ENCODE data around the gene CARD10. TPM values are rescaled to one million over a fixed set of nuclear protein-coding genes. Genes with fewer than 3 reads are reported as not detected.

Gene CARD10
- total and polyA plus RNA-seq, 2 of the 13 experiments (the other 11 are each of a cell fraction or from before 2014, with no cell fraction given), result 35.2 to 55.8 TPM

DNA sequence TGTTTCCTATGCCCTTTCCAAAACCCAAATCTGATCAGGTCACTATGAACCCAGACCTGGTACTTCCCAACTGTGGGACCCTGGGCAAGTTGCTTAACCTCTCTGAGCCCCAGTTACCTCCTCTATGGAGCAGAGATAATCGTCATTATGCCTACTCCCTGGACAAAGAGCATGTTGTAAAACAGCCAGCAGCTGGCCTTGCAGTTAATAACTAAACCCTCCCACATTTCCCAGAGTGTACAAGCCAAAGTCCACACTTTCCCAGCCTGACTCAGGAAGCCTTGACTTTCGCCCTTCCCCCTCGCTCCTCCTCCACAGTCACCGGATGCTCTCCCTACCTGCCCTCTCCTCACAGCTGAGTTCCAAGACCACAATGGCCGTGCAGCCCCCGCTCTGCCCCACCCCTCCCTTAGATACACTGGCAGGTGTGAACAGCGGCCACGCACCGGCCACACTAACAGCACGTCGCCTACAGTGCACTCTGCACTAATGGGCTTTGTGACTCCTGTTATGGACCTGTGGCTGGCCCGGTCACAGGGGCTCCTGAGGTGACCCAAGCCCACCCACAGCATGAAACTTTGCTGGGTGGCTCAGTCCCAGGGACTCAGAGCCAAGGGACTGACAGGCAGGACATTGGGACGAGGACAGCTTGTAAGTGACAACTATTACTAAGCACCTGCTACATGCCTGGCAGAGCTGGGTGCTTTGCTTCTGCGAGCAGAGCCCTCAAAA lies 17.4 kb downstream of the CARD10 start (continued):
- TF ChIP-seq, protein P1, sequence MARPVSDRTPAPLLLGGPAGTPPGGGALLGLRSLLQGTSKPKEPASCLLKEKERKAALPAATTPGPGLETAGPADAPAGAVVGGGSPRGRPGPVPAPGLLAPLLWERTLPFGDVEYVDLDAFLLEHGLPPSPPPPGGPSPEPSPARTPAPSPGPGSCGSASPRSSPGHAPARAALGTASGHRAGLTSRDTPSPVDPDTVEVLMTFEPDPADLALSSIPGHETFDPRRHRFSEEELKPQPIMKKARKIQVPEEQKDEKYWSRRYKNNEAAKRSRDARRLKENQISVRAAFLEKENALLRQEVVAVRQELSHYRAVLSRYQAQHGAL (CRISPR knock-in tag; IDR thresholded peaks at IDR 0.05; ENCODE audit: not compliant biosample characterization), result peak; percentile 33
- TF ChIP-seq, protein P2, sequence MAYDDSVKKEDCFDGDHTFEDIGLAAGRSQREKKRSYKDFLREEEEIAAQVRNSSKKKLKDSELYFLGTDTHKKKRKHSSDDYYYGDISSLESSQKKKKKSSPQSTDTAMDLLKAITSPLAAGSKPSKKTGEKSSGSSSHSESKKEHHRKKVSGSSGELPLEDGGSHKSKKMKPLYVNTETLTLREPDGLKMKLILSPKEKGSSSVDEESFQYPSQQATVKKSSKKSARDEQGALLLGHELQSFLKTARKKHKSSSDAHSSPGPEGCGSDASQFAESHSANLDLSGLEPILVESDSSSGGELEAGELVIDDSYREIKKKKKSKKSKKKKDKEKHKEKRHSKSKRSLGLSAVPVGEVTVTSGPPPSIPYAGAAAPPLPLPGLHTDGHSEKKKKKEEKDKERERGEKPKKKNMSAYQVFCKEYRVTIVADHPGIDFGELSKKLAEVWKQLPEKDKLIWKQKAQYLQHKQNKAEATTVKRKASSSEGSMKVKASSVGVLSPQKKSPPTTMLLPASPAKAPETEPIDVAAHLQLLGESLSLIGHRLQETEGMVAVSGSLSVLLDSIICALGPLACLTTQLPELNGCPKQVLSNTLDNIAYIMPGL (CRISPR knock-in tag; IDR thresholded peaks at IDR 0.05; ENCODE audit: borderline replicate concordance in 1 of 2, low read depth in 1 of 2), result peak; percentile 86 to 91
- TF ChIP-seq KLF6 (CRISPR knock-in tag; IDR thresholded peaks at IDR 0.05), result peak; percentile 38
- TF ChIP-seq, protein P3, sequence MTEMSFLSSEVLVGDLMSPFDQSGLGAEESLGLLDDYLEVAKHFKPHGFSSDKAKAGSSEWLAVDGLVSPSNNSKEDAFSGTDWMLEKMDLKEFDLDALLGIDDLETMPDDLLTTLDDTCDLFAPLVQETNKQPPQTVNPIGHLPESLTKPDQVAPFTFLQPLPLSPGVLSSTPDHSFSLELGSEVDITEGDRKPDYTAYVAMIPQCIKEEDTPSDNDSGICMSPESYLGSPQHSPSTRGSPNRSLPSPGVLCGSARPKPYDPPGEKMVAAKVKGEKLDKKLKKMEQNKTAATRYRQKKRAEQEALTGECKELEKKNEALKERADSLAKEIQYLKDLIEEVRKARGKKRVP (CRISPR knock-in tag; IDR thresholded peaks at IDR 0.05), result peak in 1 of 2 experiments; percentile 89; a peak in 2 of 4 replicates
- TF ChIP-seq SOX5 (CRISPR knock-in tag; IDR thresholded peaks at IDR 0.05; ENCODE audit: borderline replicate concordance), result peak; percentile 99
- peak; percentile 66 for TF ChIP-seq CREB1 (IDR thresholded peaks at IDR 0.05)
- no peak for TF ChIP-seq CREB1 (CRISPR knock-in tag; IDR thresholded peaks at IDR 0.05)
- TF ChIP-seq TGIF2 (CRISPR knock-in tag; IDR thresholded peaks at IDR 0.05), result peak; percentile 84
- peak; percentile 76; the same call in 1 of the 2 replicates for TF ChIP-seq SIN3A (IDR thresholded peaks at IDR 0.05; ENCODE audit: borderline replicate concordance, low read depth, low read length)
- peak; percentile 84 for TF ChIP-seq NR2F6 (IDR thresholded peaks at IDR 0.05)
- TF ChIP-seq NR2F6 (CRISPR knock-in tag; IDR thresholded peaks at IDR 0.05), result peak; percentile 94
- TF ChIP-seq, protein P4, sequence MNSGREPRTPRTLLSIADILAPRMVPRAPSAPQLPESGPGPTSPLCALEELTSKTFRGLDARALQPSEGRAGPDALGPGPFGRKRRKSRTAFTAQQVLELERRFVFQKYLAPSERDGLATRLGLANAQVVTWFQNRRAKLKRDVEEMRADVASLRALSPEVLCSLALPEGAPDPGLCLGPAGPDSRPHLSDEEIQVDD (CRISPR knock-in tag; IDR thresholded peaks at IDR 0.05; ENCODE audit: borderline replicate concordance), result 0 out of 2 replicates have a peak, but pooled peaks have one; percentile 75
- TF ChIP-seq ZNF879 (CRISPR knock-in tag; IDR thresholded peaks at IDR 0.05), result peak; percentile 77; the same call in 1 of the 2 replicates
- peak; percentile 98 for TF ChIP-seq ZNF589 (CRISPR knock-in tag; conservative IDR thresholded peaks at IDR 0.05)
- TF ChIP-seq DR1 (CRISPR knock-in tag; IDR thresholded peaks at IDR 0.05), result 0 out of 2 replicates have a peak, but pooled peaks have one; percentile 15
- TF ChIP-seq KAT8 (CRISPR knock-in tag; IDR thresholded peaks at IDR 0.05), result peak; percentile 58; the same call in 1 of the 2 replicates
- TF ChIP-seq, protein P5, sequence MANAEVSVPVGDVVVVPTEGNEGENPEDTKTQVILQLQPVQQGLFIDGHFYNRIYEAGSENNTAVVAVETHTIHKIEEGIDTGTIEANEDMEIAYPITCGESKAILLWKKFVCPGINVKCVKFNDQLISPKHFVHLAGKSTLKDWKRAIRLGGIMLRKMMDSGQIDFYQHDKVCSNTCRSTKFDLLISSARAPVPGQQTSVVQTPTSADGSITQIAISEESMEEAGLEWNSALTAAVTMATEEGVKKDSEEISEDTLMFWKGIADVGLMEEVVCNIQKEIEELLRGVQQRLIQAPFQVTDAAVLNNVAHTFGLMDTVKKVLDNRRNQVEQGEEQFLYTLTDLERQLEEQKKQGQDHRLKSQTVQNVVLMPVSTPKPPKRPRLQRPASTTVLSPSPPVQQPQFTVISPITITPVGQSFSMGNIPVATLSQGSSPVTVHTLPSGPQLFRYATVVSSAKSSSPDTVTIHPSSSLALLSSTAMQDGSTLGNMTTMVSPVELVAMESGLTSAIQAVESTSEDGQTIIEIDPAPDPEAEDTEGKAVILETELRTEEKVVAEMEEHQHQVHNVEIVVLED (CRISPR knock-in tag; IDR thresholded peaks at IDR 0.05; ENCODE audit: borderline replicate concordance), result peak; percentile 84
- TF ChIP-seq MTA3 (CRISPR knock-in tag; IDR thresholded peaks at IDR 0.05), result no peak
- no peak for TF ChIP-seq ZSCAN30 (CRISPR knock-in tag; IDR thresholded peaks at IDR 0.05)
- TF ChIP-seq CC2D1A (CRISPR knock-in tag; IDR thresholded peaks at IDR 0.05), result peak; percentile 92; the same call in 1 of the 2 replicates
- TF ChIP-seq, protein P6, sequence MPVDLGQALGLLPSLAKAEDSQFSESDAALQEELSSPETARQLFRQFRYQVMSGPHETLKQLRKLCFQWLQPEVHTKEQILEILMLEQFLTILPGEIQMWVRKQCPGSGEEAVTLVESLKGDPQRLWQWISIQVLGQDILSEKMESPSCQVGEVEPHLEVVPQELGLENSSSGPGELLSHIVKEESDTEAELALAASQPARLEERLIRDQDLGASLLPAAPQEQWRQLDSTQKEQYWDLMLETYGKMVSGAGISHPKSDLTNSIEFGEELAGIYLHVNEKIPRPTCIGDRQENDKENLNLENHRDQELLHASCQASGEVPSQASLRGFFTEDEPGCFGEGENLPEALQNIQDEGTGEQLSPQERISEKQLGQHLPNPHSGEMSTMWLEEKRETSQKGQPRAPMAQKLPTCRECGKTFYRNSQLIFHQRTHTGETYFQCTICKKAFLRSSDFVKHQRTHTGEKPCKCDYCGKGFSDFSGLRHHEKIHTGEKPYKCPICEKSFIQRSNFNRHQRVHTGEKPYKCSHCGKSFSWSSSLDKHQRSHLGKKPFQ (CRISPR knock-in tag; IDR thresholded peaks at IDR 0.05; ENCODE audit: insufficient replicate concordance), result peak; percentile 100

All from HepG2 (cell line).